Heart left ventricle (tissue), 16 donors: Measurements from ENCODE around the gene P2RX6. TPM values are rescaled to one million over a fixed set of nuclear protein-coding genes. Genes with fewer than 3 reads are reported as not detected.
"Not testable (repeated sequence)": the region's sequence is repeated elsewhere in the genome, so short reads cannot be mapped to it uniquely, and the experiment has no call there.

ENCODE experiments used
- ATAC-seq, 4 donors: fragments of 200-7000 bp; cut with Tn5 transposase; one replicate each; pipeline ENCODE4 v1.9.1; 2020 to 2022; ENCODE audit warnings: moderate library complexity in 4 of 4, mild to moderate bottlenecking in 3 of 4, moderate number of reproducible peaks in 1 of 4
- DNase-seq, 5 donors: peaks; one replicate each; pipeline ENCODE4 v3.0.0-alpha.2; 2020
- H3K27ac ChIP-seq, 12 donors: fragments of 200-600 bp; sonication (generic) in 4 of 12; one replicate each; pipeline versions ENCODE4 v1.5.0 to v1.8.0; 2016 to 2022; ENCODE audit warnings: mild to moderate bottlenecking in 2 of 12
- H3K27me3 ChIP-seq, 9 donors: fragments of 200-600 bp; sonication (generic) in 2 of 9; one replicate each; pipeline versions ENCODE4 v1.5.1 to v1.8.0; 2016 to 2022; ENCODE audit warnings: mild to moderate bottlenecking in 3 of 9
- H3K36me3 ChIP-seq, 9 donors: fragments of 200-600 bp; sonication (generic) in 2 of 9; one replicate each; pipeline versions ENCODE4 v1.5.0 to v1.8.0; 2018 to 2022; ENCODE audit warnings: mild to moderate bottlenecking in 2 of 9
- H3K4me1 ChIP-seq, 12 donors: fragments of 200-600 bp; sonication (generic) in 4 of 12; one replicate each; pipeline versions ENCODE4 v1.5.0 to v1.8.0; 2016 to 2022; ENCODE audit warnings: mild to moderate bottlenecking in 3 of 12
- H3K4me3 ChIP-seq, 12 donors: fragments of 200-600 bp; sonication (generic) in 4 of 12; one replicate each; pipeline versions ENCODE4 v1.5.0 to v1.8.0; 2017 to 2022; ENCODE audit warnings: mild to moderate bottlenecking in 9 of 12, moderate library complexity in 4 of 12
- H3K9me3 ChIP-seq, 12 donors: fragments of 200-600 bp; sonication (generic) in 4 of 12; one replicate each; pipeline versions ENCODE4 v1.5.0 to v1.8.0; 2016 to 2022; ENCODE audit warnings: mild to moderate bottlenecking in 1 of 12
- CTCF ChIP-seq, 12 donors: fragments of 200-600 bp; sonication (generic) in 4 of 12; IDR thresholded peaks; one replicate each; pipeline versions ENCODE4 v1.5.0 to v1.8.0; 2018 to 2022; ENCODE audit warnings: antibody characterized with exemption in 12 of 12, mild to moderate bottlenecking in 5 of 12
- POLR2A ChIP-seq, 2 donors: fragments of 450-650 bp; IDR thresholded peaks; one replicate each; pipeline ENCODE4 v1.6.1; 2017; ENCODE audit warnings: antibody characterized with exemption in 2 of 2, mild to moderate bottlenecking in 2 of 2, moderate library complexity in 2 of 2
- WGBS, 4 donors: extraction: QIAGEN DNeasy Blood & Tissue Kit in 2 of 4; methylation state at CpG; one replicate each; pipeline versions ENCODE4 v1.1.5 to v1.1.7; 2013 to 2018; 5-methylcytosine and 5-hydroxymethylcytosine counted together
- intact Hi-C, 10 donors: fragments of 100-400 bp; cut with DNase I; formaldehyde crosslinking; loops; one replicate each; pipeline versions ENCODE4 v1.11.1 to v1.14.2; 2022
- polyA plus RNA-seq, 2 donors: library from polyadenylated mRNA; stranded (reverse); fragments of 200-250 nt; gene quantifications; one replicate each; pipeline ENCODE4 v1.2.3, GENCODE V29; 2013
- total RNA-seq, 9 donors: library from RNA; depleted of rRNA in 2 of 9; stranded (reverse); fragments of >200 nt in 2 of 9; fragmentation: NEBNext Ultra II Directional in 3 of 9; extraction: Animal tissue kit (Norgen Biotek cat#: 25700) in 3 of 9; gene quantifications; one replicate each; pipeline versions ENCODE4 v1.1.0 to v1.2.4, GENCODE V29; 2016 to 2023
- donor health status: ischemic (EF 13 %, LVEDD 7.1; RV severe dilation, severe dysfunction).
- donor health status: healthy with polysubstance abuse.
- donor health status: DM: no; HTN: yes; CAD: no.
- donor health status: DM: no; HTN: no; CAD: no.
- donor health status: ischemic (EF 25% LVEDD 6.9; RV normal size, moderate dysfunction).
- donor health status: ischemic (EF 25% LVEDD 5.7; RV mildly dilated, moderate dysfunction).
- donor health status: healthy.
- donor health status: DM: yes; HTN: yes; CAD: no.
- donor health status: ischemic (EF 35%, LVEDD 5.7; RV mildly dilated, moderate dysfunction).
- donor health status: nonischemic (EF 11% LVEDD 7.7; RV severe dilation, severe dysfunction).
- donor health status: DM: yes; HTN: yes; CAD: no.
- donor health status: PGD.
- donor health status: ischemic (EF 29% LVEDD 5.4; RV normal size, mild dysfunction).
- donor health status: nonischemic (EF 23%, LVEDD 6.1; RV moderate dilation, normal function).

P2RX6 gene
- total and polyA plus RNA-seq, 11 donors = 0.06 to 4.8 (median 1.5) TPM

GRCh38 chr22:21068681-21069276 is 53.8 kb downstream of the P2RX6 start:
- Histone ChIP-seq H3K36me3 (no peaks in the 10 kb centered on the region), H3K27me3 (peaks cover 0 to 6% (median 0%) of the 10 kb centered on the region in 9 donors), H3K27ac (no peak overlapping the region), H3K4me3 (no peak overlapping the region), H3K4me1 (no peaks in the 10 kb centered on the region), H3K9me3 (no peaks in the 10 kb centered on the region)
- no peak for TF ChIP-seq CTCF (IDR thresholded peaks at IDR 0.05)
- intact Hi-C loops = loop anchor here in 1 of 10 donors (5.0 kb wide), 1 partner anchor 41 kb away; no protein-coding TSS in a partner anchor
- DNase-seq = peak in 1 of 5 donors; percentile 7
- ATAC-seq = no peak
- WGBS, 4 donors = 63 to 77% (median 69%) methylated on average over 4 of the region's 4 CpGs

- intact Hi-C loops = loop anchor here in 1 of 10 donors (5.0 kb wide), 1 partner anchor 42 kb away; no protein-coding TSS in a partner anchor
- no peaks in the 10 kb centered on the region for H3K36me3 ChIP-seq
- no peak for DNase-seq
- no peaks in the 10 kb centered on the region for H3K9me3 ChIP-seq
- no peak overlapping the region for H3K4me3 ChIP-seq
- no peaks in the 10 kb centered on the region for H3K4me1 ChIP-seq
- no peak for ATAC-seq
- peaks cover 0 to 6% (median 0%) of the 10 kb centered on the region in 9 donors for H3K27me3 ChIP-seq
- TF ChIP-seq CTCF (IDR thresholded peaks at IDR 0.05) = no peak
- no peak for TF ChIP-seq POLR2A (IDR thresholded peaks at IDR 0.05)
- WGBS, 4 donors = 59 to 73% (median 69%) methylated on average over 5 of the region's 5 CpGs
- H3K27ac ChIP-seq = no peak overlapping the region
Observed at GRCh38 chr22:21069375-21069774, 54.4 kb downstream of the P2RX6 start.

GRCh38 chr22:21070690-21071615 is 56.0 kb downstream of the P2RX6 start:
- 83 to 84% (median 84%) methylated on average over 13 to 17 of the region's 17 CpGs for WGBS, 4 donors

GRCh38 chr22:21071796-21072195 is 56.8 kb downstream of the P2RX6 start:
- not testable (repeated sequence) for H3K4me1 ChIP-seq, H3K27ac ChIP-seq, DNase-seq, H3K27me3 ChIP-seq, H3K36me3 ChIP-seq, H3K4me3 ChIP-seq, H3K9me3 ChIP-seq, ATAC-seq
- 75 to 79% (median 77%) methylated on average over 8 of the region's 8 CpGs for WGBS, 4 donors
- intact Hi-C loops = loop anchor here in 1 of 10 donors (10.0 kb wide), 1 partner anchor 107 kb away; the partner anchor contains the start of gene AIFM3

More at GRCh38 chr22:21070690-21071615, 56.0 kb downstream of the P2RX6 start:
- Histone ChIP-seq H3K27me3 (peaks cover 0 to 6% (median 0%) of the 10 kb centered on the region in 9 donors), H3K27ac (no peak overlapping the region), H3K9me3 (no peaks in the 10 kb centered on the region), H3K4me1 (no peaks in the 10 kb centered on the region), H3K4me3 (no peak overlapping the region), H3K36me3 (no peaks in the 10 kb centered on the region)
- no peak for DNase-seq
- TF ChIP-seq CTCF (IDR thresholded peaks at IDR 0.05) = no peak
- TF ChIP-seq POLR2A (IDR thresholded peaks at IDR 0.05) = no peak
- ATAC-seq = no peak
- intact Hi-C loops = loop anchor here in 1 of 10 donors (10.0 kb wide), 1 partner anchor 106 kb away; the partner anchor contains the start of gene AIFM3
